DND-41 (cell line): ENCODE measurements around the gene ATXN7L2.

ENCODE experiments used
- ATAC-seq: fragments of 200-7000 bp; cut with Tn5 transposase; 3 replicates; pipeline ENCODE4 v1.9.1; 2021; ENCODE audit warnings: low read depth; ENCODE audit not compliant: insufficient read depth
- DNase-seq: peaks from one replicate; pipeline ENCODE4 v3.0.0-alpha.2; 2020
- H2AFZ ChIP-seq: 2 replicates; pipeline ENCODE4 v1.6.0; 2012; ENCODE audit warnings: low read depth, low read length
- H3K27ac ChIP-seq: 2 replicates; pipeline ENCODE4 v1.5.1; 2012; ENCODE audit warnings: low read length, inconsistent platforms
- H3K27me3 ChIP-seq: fragments of 200-600 bp; sonication (generic); 2 replicates; pipeline ENCODE4 v1.6.0; 2012; ENCODE audit warnings: low read length, mild to moderate bottlenecking, inconsistent platforms; ENCODE audit not compliant: insufficient read depth, poor library complexity
- H3K36me3 ChIP-seq: 2 replicates; pipeline ENCODE4 v1.5.1; 2012; ENCODE audit warnings: low read length, inconsistent platforms; ENCODE audit not compliant: insufficient read depth
- H3K4me1 ChIP-seq: 2 replicates; pipeline ENCODE4 v1.5.1; 2012; ENCODE audit warnings: mild to moderate bottlenecking, low read length; ENCODE audit not compliant: insufficient read depth
- H3K4me2 ChIP-seq: 2 replicates; pipeline ENCODE4 v1.6.0; 2012; ENCODE audit warnings: mild to moderate bottlenecking, moderate library complexity, low read length, inconsistent platforms; ENCODE audit not compliant: insufficient read depth
- H3K4me3 ChIP-seq, 2 experiments: fragments of 200-600 bp in 1 of 2; shearing (Covaris generic) in 1 of 2; 2 replicates each; pipeline ENCODE4 v1.5.1; 2012 to 2016; ENCODE audit warnings: inconsistent platforms in 2 of 2, low read length in 2 of 2, mild to moderate bottlenecking in 2 of 2, low read depth in 1 of 2, moderate library complexity in 1 of 2
- H3K79me2 ChIP-seq: 2 replicates; pipeline ENCODE4 v1.6.0; 2012; ENCODE audit warnings: low read length, inconsistent platforms; ENCODE audit not compliant: insufficient read depth
- H3K9ac ChIP-seq: 2 replicates; pipeline ENCODE4 v1.6.0; 2012; ENCODE audit warnings: low read depth, mild to moderate bottlenecking, inconsistent platforms, low read length, moderate library complexity
- H3K9me3 ChIP-seq: 2 replicates; pipeline ENCODE4 v1.5.1; 2012; ENCODE audit warnings: low read length, moderate library complexity, mild to moderate bottlenecking, inconsistent platforms; ENCODE audit not compliant: insufficient read depth, severe bottlenecking
- H4K20me1 ChIP-seq: 2 replicates; pipeline ENCODE4 v1.6.0; 2012; ENCODE audit warnings: low read length; ENCODE audit not compliant: insufficient read depth
- CTCF ChIP-seq: IDR thresholded peaks from 2 replicates; pipeline ENCODE4 v1.5.1; 2012; ENCODE audit warnings: borderline replicate concordance, low read length, moderate library complexity, mild to moderate bottlenecking; ENCODE audit not compliant: poor library complexity, severe bottlenecking; ENCODE audit errors: extremely low read depth
- EZH2 ChIP-seq: IDR thresholded peaks from 3 replicates; pipeline ENCODE4 v1.6.1; 2012; ENCODE audit warnings: borderline replicate concordance, low read depth, mild to moderate bottlenecking, moderate library complexity, low read length, inconsistent platforms; ENCODE audit not compliant: severe bottlenecking

Gene ATXN7L2

GRCh38 chr1:109468061-109468460 lies 15.6 kb upstream of the ATXN7L2 start:
- Histone ChIP-seq H3K79me2 (no peaks in the 10 kb centered on the region), H3K9me3 (no peaks in the 10 kb centered on the region), H3K9ac (no peak overlapping the region), H3K36me3 (no peaks in the 10 kb centered on the region), H2AFZ (no peak overlapping the region), H4K20me1 (no peaks in the 10 kb centered on the region), H3K27me3 (peaks cover 15% of the 10 kb centered on the region), H3K4me2 (no peak overlapping the region), H3K27ac (no peak overlapping the region), H3K4me1 (no peaks in the 10 kb centered on the region), H3K4me3 (no peak overlapping the region)
- ATAC-seq (no peak), DNase-seq (no peak)
- no peak for TF ChIP-seq CTCF
- no peak for TF ChIP-seq EZH2

GRCh38 chr1:109468903-109469302 lies 14.8 kb upstream of the ATXN7L2 start:
- no peak for TF ChIP-seq EZH2
- no peak for TF ChIP-seq CTCF
- H3K27me3 ChIP-seq, result peaks cover 10% of the 10 kb centered on the region
- H3K4me2 ChIP-seq, result no peak overlapping the region
- no peaks in the 10 kb centered on the region for H3K4me1 ChIP-seq
- no peak overlapping the region for H3K9ac ChIP-seq
- no peak overlapping the region for H3K4me3 ChIP-seq
- no peaks in the 10 kb centered on the region for H3K79me2 ChIP-seq
- H2AFZ ChIP-seq, result no peak overlapping the region
- no peaks in the 10 kb centered on the region for H4K20me1 ChIP-seq
- no peaks in the 10 kb centered on the region for H3K36me3 ChIP-seq
- no peak overlapping the region for H3K27ac ChIP-seq
- no peaks in the 10 kb centered on the region for H3K9me3 ChIP-seq
- no peak for DNase-seq
- no peak for ATAC-seq

- Histone ChIP-seq H3K27me3 (peaks cover 10% of the 10 kb centered on the region), H4K20me1 (no peaks in the 10 kb centered on the region)
- ATAC-seq, result no peak
These were observed 13.5 kb upstream of the ATXN7L2 start for GRCh38 chr1:109470245-109470644.

More at GRCh38 chr1:109470245-109470644, 13.5 kb upstream of the ATXN7L2 start:
- no peak for DNase-seq
- no peaks in the 10 kb centered on the region for H3K4me1 ChIP-seq
- no peaks in the 10 kb centered on the region for H3K79me2 ChIP-seq
- no peak overlapping the region for H3K9ac ChIP-seq
- no peaks in the 10 kb centered on the region for H3K9me3 ChIP-seq
- H2AFZ ChIP-seq, result no peak overlapping the region
- no peak overlapping the region for H3K4me3 ChIP-seq
- TF ChIP-seq CTCF (no peak), EZH2 (no peak)
- no peak overlapping the region for H3K27ac ChIP-seq
- H3K36me3 ChIP-seq, result no peaks in the 10 kb centered on the region
- H3K4me2 ChIP-seq, result no peak overlapping the region
